SH-SY5Y (cell line): Measurements from ENCODE around the gene ARHGAP6.

ENCODE experiments used
- GATA2 ChIP-seq: IDR thresholded peaks from 2 replicates; pipeline ENCODE4 v1.6.1; 2011; ENCODE audit warnings: mild to moderate bottlenecking, low read depth, low read length
- GATA3 ChIP-seq: IDR thresholded peaks from 2 replicates; pipeline ENCODE4 v1.6.1; 2011; ENCODE audit warnings: low read depth, mild to moderate bottlenecking, low read length, moderate library complexity

GRCh38 chrX:11399489-11400094 lies 266.1 kb downstream of the ARHGAP6 start:
- TF ChIP-seq GATA2 (no peak), GATA3 (no peak)
